Stimulated activated CD8-positive, alpha-beta memory T cell treated with anti-CD3 and anti-CD28 coated beads, Interleukin-4, amount 100 ng/mL, for 24 hours (primary cell): Measurements from ENCODE around the gene COG5.
A peak's percentile ranks its signal among the peaks of the same experiment; 100 is the strongest.

Source experiments
- DNase-seq: peaks from one replicate; pipeline ENCODE4 v3.0.0-alpha.2; 2020; ENCODE audit warnings: low read depth

The COG5 gene

GRCh38 chr7:107463139-107464078 lies 100.3 kb downstream of the COG5 start:
- peak; percentile 1 for DNase-seq

- no peak for DNase-seq
These were observed 101.7 kb downstream of the COG5 start for GRCh38 chr7:107461938-107462533.

GRCh38 chr7:107453388-107453787 lies 110.3 kb downstream of the COG5 start:
- DNase-seq: no peak

DNA sequence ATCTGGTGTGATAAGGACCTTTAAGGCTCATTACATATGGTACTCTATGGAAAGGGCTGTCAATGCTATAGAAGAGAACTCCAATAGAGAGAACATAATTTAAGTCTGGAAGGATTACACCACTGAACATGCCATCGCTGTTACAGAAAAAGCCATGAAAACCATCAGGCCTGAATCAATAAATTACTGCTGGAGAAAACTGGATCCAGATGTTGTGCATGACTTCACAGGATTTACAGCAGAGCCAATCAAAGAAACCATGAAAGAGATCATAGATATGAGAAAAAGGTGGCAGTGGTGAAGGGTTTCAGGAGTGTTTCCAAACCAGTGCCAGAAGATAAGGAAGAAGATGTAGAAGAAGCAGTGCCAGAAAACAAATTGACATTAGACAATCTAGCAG lies 112.8 kb downstream of the COG5 start:
- DNase-seq: no peak

DNA sequence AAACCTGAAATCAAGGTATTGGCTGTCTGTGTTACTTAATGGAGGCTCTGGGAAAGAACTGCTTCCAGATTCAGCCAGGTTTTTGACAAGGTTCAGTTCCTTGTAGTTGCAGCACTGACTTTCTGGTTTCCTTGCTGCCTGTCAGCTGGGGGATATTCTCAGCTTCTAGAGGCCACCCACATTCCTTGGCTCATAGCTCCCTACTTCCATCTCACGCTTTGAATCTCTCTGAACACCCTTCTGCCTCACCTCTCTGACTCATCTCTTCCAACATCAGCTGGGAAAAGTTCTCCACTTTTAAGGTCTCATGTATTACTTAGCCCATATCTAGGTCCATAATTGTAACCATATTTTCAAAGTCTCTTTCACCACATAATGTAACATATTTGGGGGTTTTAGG lies 116.7 kb downstream of the COG5 start:
- no peak for DNase-seq

GRCh38 chr7:107446531-107446930 lies 117.2 kb downstream of the COG5 start:
- no peak for DNase-seq

DNA sequence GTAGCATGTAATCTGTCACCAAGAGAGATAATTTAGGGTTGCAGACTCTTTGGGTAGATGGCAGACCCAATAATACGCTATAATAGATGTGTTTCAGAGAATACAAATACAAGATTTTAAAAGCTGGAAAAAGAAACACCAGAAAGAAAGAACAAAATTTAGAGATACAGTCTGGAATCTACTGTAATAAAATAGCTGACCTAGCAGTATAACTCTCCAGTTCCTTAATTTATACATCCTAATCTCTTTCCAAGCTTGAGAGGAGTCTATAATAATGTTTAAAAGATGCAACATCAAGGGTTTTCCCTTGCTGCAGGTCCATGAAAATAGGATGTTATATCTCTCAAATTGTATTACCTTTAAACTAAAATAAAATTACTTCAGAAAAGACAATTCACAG lies 121.0 kb downstream of the COG5 start:
- DNase-seq: no peak

GRCh38 chr7:107441581-107442422 lies 121.9 kb downstream of the COG5 start:
- no peak for DNase-seq

DNA sequence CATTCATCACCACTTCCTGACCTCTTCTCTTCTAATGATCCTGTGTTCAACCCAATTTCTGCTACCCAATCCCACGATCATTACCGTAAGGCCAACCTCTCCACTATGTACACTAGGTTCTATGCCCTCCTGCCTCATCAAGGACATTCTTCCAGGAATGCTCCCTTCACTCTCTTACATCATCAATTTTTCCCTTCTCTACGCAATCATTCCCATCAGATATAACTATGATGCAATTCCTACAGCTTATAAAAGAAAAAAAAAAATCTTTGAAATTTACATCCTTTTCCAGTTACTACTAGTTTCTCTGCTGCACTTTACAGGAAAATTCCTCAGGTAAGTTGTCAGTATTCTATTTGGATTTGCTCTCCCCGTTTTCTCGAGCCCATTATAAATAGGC lies 124.7 kb downstream of the COG5 start:
- no peak for DNase-seq

GRCh38 chr7:107435749-107436148 lies 128.0 kb downstream of the COG5 start:
- no peak for DNase-seq

DNA sequence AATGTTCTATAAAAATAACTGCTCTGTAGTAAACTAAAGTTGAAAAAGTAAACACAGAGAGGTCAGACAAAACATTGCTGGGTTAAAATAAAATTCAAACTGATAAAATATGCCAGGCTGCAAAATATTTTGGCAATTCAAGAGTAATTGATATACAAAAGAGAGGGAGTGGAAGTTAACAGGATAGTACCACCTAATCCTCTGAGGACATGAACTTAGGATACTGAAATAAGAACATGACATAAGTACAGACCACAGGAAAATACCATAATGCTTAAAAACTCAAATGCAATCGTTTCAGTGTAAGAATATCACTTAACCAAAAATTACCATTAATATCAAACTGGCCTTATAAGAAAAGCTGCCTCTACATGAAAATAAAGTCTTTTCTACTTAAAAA lies 131.5 kb downstream of the COG5 start:
- no peak for DNase-seq

- no peak for DNase-seq
These were observed 133.7 kb downstream of the COG5 start for GRCh38 chr7:107430057-107430456.

GRCh38 chr7:107428642-107429041 lies 135.1 kb downstream of the COG5 start:
- no peak for DNase-seq

DNA sequence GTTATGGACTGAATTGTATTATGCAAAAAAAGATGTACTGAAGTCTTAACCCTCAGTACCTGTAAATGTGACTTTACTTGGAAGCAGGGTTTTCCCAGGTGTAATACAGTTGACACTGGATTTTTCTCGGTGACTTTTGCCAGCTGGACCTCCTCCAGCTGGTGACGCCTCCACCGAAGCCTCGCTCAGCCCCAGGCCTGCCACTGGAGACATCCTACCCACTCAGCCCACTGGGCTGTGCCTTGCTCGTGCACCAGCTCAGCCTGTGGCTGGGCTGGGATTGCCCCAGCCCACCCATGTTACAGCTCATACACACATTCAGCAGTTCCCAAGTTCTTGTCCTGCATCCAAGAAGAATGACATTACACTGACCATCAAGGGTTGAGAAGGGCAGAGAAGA lies 136.3 kb downstream of the COG5 start:
- DNase-seq: no peak

- no peak for DNase-seq
These were observed 149.5 kb downstream of the COG5 start for GRCh38 chr7:107414198-107414597.

DNA sequence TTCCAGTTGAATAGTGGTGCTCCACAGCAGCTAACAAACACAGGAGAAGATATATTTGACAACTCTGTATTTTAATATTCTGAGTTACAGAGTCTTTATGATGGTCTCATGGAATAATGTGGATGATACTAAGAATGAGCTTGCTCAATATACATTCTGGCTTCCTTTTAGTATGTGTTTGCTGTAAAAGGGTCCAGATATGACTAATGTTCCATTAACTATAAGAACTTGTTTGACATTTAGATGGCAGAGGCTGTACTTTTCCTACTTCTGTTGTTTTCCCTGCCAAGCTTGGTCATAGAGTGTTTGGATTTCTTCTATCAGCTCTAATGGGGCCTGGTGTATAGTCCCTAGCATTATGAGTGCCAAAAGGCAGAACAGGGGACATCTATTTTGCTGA lies 155.4 kb downstream of the COG5 start:
- DNase-seq: no peak

GRCh38 chr7:107405559-107405958 lies 158.2 kb downstream of the COG5 start:
- DNase-seq: no peak

- no peak for DNase-seq
These were observed 158.8 kb downstream of the COG5 start for GRCh38 chr7:107404740-107405537.

DNA sequence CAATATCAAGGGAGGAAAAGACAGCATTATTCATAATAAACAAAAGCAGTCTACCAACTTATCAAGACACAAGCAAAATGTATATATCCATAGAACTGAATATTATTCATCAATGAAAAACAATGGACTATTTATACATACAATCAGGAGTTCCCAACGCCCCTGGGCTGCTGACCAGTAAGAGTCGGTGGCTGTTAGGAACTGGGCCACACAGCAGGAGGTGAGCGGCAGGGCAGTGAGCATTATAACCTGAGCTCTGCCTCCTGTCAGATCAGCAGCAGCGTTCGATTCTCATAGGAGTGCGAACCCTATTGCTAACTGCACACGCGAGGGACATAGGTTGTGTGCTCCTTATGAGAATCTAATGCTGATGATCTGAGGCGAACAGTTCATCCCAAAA lies 165.6 kb downstream of the COG5 start:
- no peak for DNase-seq

DNA sequence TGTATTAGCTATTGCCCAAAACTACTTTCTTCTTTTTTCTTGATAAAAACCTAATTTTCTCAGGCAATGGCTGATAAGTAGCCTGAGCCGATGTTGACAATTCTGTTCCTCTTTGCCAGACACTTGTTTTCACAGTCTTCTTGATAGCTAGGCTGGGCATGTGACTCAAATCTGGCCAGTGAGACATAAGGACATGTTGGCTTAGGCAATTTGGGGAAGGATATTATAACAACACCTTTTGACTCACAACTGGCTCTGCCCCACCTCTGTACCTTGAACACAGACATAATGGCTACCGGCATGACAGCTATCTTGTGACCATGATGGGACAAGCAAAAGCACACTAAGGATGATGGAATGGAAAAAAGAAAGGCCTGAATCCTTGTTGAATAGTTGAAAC lies 166.7 kb downstream of the COG5 start:
- DNase-seq: no peak

GRCh38 chr7:107396081-107396480 lies 167.6 kb downstream of the COG5 start:
- DNase-seq: no peak

GRCh38 chr7:107394831-107395230 lies 168.9 kb downstream of the COG5 start:
- no peak for DNase-seq
